Glomerular visceral epithelial cell (primary cell): ENCODE measurements around the gene REPIN1.
A peak's percentile ranks its signal among the peaks of the same experiment; 100 is the strongest.

Source experiments
- DNase-seq: peaks from one replicate; pipeline ENCODE4 v3.0.0-alpha.2; 2016; ENCODE audit errors: extremely low spot score

Gene REPIN1

GRCh38 chr7:150406567-150407421 is 38.2 kb downstream of the REPIN1 start:
- DNase-seq = peak; percentile 44

- no peak for DNase-seq
Measured at GRCh38 chr7:150407588-150408392, 39.2 kb downstream of the REPIN1 start.

DNA sequence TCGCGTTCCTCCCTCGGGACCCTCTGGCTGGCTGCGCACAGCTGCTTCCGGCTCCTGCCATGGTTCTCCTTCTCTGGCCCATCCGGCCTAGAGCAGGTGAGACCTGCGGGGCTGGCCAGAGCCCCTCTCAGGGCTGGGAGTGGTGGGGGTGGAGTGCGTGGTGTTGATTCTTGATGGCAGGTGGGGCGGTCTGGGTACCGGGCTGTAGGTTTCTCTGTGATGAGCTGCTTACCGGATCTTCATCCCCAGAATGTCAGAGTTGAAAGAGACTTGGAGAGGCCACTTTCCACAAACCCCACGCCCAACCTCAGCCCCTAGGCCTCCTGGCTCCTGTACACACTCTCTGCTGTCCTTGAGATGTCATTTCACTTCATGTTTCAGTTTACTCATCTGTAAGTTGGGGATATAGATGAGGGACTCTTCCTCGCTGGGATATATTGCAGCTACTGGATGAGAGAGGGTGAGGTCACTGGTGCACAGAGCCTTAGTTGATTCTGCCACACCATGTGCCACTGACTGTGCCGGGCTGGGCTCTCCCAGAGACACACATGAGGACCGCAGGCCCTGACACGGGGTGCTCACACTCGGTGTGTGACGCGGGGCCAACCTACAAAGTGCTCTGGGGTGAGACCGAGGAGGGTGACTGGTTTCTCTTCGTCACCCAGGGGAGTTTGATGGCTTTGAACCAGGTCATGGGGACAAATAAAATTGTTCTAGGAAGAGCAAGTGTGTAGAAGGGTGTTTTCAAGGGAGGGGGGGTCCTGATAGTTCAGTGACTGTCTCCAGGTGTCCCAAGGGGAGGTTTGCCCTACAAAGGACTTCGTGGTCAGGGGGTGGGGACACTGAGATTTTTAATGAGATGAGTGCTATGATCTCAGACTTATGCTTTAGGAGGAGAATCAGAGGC is 40.0 kb downstream of the REPIN1 start:
- no peak for DNase-seq

- no peak for DNase-seq
Measured at GRCh38 chr7:150409300-150410030, 40.8 kb downstream of the REPIN1 start.

DNA sequence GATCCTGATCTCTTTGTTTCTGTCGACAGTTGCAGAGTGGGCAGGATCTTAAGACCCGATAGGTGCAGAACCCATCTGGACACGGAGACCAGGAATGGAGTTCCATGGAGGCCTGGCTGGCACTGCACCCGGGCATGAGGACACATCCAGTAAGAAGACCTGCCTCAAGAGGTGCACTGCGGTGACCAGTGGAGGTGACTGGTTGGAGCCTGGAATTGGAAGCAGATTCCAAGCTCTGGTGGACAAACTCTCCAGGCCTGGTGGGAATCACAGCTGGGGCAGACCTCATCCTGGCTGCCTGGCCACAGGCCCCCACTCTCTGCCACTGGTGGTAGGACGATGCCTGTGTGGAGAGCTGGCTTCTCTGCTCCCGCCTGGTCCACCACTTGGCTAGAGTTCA is 41.5 kb downstream of the REPIN1 start:
- DNase-seq = no peak

- DNase-seq = peak; percentile 85
Measured at GRCh38 chr7:150410680-150411346, 42.2 kb downstream of the REPIN1 start.

- DNase-seq = no peak
Measured at GRCh38 chr7:150411606-150412005, 43.0 kb downstream of the REPIN1 start.

GRCh38 chr7:150412016-150412415 is 43.4 kb downstream of the REPIN1 start:
- no peak for DNase-seq

DNA sequence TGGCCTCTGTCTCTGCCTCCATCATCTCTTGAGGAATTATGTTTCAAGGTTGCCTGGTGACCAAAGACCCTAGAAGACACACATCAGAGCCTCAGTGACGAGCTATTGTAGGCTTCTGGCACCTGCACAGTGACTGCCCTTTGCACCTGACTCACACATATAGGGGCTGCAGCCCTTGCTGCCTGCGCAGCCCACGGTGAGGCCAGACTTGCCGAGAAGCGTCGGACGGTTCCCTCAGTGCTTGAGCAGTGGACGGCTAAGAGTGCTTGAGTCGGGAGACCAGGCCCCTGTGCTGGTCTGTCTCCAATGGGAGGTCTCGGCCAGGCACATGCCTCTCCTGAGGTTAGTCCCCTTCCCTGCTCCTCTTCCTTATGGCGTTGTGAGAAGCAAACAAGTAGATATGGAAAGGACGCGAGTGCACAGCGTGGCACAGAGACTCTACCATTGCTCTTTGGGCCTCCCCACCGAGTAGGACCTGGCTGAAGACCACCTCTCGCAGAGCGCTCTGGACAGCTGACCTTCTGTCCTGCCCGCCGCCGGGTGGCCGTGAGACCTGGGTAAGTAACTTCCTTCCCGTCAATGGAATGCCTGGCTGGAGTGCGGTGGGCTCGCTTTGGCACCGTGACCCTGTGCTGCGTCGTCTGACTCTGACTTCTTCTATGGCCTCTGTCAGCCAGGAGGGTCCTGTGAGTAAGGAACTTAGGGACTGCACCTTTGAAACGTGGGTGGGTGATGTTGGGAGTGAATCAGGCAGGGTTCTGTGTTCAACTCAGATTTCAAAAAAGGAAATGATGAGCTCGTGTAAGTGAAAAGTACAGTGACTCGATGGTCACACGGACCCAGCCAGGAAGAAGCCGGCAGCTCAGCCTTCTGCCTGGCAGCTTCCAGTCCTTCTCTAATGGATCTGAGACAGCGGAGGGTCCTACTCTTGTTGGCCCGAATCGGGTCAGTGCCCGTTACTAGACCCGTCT is 44.2 kb downstream of the REPIN1 start:
- no peak for DNase-seq

DNA sequence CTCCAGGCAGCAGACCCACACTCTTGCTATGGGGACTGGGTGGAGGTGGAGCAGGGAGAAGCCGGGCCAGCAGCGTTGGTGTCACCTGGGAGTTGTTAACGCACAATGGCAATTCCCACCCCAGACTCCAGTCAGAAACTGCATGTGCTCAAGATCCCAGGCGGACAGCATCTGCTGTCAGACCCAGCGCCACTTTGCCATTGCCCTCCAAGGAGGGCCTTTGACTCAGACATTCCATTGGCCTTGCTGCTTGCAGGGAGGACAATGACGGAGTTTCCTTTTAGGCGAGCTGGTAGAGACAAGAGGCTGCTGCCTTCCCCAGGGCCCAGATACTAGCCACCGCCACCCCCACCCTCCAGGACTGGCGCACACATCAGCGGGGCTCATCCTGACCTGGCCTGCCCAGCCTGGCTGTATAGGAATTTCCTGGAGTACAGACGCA is 45.0 kb downstream of the REPIN1 start:
- no peak for DNase-seq

DNA sequence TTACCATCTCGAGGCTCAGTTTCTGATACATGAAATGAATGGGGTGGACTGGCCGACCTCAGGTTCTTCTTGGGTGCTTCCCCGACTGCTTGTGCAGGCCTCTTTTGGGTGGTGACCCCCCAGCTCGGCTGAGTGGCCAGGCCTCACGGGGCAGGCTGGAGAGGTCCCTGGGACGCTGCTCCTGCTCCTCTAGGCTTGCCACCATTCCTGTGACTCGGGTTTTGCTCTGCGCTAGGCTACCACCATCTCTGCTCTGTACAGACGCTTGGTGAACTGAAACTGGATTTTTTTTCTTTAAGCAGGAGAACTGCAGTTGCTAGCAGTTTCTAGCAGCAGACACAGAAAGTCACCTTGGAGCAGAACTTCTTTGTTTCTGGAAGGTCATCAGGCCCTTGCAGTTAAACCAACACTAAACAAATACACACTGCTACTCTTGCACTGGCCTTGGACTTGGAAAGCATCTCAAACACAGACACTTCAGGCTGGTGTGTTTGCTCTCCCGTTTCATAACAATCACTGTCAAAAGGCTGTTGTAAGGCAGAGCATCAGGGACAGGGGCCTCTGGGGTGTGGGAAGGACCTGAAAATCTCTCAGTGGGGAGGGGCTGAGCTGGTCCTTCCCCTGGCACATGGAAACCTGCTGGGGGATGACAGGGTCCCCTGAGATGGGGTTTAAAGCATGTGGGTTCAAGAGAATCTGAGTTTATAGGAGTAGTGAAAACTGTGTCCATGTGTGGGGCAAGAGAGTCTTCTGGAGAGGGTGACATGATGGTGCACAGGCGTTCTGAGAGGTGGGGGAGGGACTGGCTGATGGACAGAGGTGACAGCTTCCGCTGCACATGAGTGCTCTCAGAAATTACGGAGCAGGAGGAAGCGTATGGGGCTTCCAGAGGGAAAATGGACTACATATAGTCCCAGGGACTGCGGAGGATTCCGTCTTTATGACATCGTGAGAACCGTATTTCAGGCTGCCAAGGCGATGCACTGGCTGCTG is 46.8 kb downstream of the REPIN1 start:
- DNase-seq = no peak

DNA sequence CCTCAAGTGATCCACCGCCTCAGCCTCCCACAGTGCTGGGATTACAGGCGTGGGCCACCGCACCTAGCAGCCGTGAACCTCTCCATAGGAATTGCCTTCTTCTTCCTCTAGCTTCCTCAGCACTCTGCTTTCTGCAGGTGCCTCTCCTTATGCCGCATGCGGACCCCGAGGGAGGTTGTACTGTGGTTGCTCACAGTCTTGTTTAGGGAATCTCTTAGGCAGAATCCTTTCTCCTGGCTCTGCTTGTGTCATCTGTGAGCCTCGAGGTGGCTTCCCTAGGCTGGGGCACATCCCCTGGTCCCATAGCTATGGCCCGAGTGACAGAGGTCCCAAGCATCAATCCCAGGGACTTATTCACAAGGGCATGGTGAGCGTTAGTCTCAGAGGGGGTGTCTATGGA is 48.6 kb downstream of the REPIN1 start:
- DNase-seq = no peak

DNA sequence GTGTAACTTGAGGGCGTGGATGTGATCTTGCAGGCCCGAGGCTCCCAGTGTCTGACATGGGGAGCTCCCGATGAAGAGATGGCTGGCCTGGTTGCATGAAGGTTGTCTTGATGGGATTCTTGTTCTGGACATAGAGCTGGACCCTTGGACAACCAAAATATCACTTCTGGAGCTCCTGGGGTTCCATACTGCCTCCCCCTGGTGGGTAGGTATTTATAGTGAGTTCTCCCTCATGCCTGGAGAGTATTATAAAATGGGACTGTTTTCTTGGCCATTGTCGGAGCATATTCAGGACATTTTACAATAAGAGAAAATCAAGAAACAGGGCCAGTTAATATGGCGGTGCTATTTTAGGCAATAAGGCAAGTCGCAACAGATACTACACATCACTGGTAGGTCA is 49.2 kb downstream of the REPIN1 start:
- no peak for DNase-seq

DNA sequence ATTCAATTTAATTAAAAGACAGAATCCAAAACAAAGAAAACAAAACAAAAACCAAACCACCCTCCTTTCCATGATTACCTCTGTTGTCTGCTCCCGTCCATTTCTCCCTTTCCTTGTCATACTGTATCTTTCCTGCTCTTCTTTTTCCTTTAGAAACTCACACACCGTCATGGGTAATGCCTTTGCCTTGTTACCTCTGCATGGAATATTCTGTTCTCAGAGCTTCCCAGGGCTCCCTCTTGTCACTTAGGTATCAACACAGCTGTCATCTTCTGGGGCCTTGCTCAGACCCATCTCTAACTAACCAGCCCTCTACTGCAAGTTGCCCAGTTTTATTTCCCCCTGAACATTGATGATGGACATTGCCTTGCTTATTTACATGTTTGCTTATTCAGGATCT is 51.6 kb downstream of the REPIN1 start:
- DNase-seq = no peak

GRCh38 chr7:150420987-150421674 is 52.5 kb downstream of the REPIN1 start:
- peak; percentile 79 for DNase-seq

DNA sequence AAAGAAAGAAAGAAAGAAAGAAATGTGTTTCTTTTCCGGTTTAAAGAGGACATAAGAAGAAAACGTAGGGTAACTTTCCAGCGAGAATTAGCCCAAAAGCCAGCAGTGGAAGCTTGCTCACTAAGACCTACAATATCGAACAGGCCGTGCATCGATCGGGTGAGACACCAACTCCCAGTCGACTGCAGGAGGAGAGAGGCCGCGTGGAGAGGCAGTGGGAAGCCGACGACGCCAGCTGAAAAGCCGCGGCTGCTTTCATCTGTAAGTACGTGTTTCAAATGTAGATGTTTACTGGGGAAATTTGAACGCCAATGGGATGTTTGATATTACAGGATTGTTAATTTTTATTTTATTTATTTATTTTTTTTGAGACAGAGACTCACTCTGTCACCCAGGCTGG is 53.2 kb downstream of the REPIN1 start:
- DNase-seq = no peak
